Measurements from ENCODE around the gene DRAM1. TPM values are rescaled to one million over a fixed set of nuclear protein-coding genes. Genes with fewer than 3 reads are reported as not detected.
A peak's percentile ranks its signal among the peaks of the same experiment; 100 is the strongest.

DRAM1 gene
- total and polyA plus RNA-seq, 2 donors (not counting 1 experiment from before 2014, with no cell fraction given), result 2.1 to 10.2 TPM

- POLR2A ChIA-PET, result interaction anchor here (0.9 kb wide), 1 partner anchor 14 kb away, joined by 4 read pairs; no protein-coding TSS in a partner anchor
- intact Hi-C loops (cut with micrococcal nuclease), result no loop called here
- TF ChIP-seq CTCF (IDR thresholded peaks at IDR 0.05), result no peak
- TF ChIP-seq EZH2 (IDR thresholded peaks at IDR 0.05; ENCODE audit: borderline replicate concordance, insufficient read depth, low read depth, low read length, poor library complexity, severe bottlenecking), result no peak
Observed at GRCh38 chr12:101966496-101966895, 89.1 kb downstream of the DRAM1 start.

GRCh38 chr12:101967506-101967905 lies 90.1 kb downstream of the DRAM1 start:
- no peaks in the 10 kb centered on the region for H3K27me3 ChIP-seq (replicated peaks in 1 of 4; ENCODE audit: control extremely low read depth in 1 of 4, control insufficient read depth in 3 of 4, insufficient read depth in 4 of 4, low read length in 3 of 4)
- H3K4me1 ChIP-seq (ENCODE audit: control insufficient read depth in 2 of 2, insufficient read depth in 2 of 2, low read length in 2 of 2), result peaks cover 7 to 9% of the 10 kb centered on the region in 2 donors
- H3K4me2 ChIP-seq (replicated peaks; ENCODE audit: low read depth, low read length, poor library complexity, severe bottlenecking), result peak overlapping the region; percentile 23
- ATAC-seq (ENCODE audit: low read depth) (peak; percentile 28), DNase-seq (peak; percentile 35)
- H3K9me3 Mint-ChIP-seq (ENCODE audit: insufficient read depth), result no peaks in the 10 kb centered on the region
- no peak overlapping the region for H3K27ac ChIP-seq (ENCODE audit: low read length in 2 of 2)
- ChIA-PET POLR2A (interaction anchor here (0.6 to 0.8 kb wide), 2 partner anchors 94 to 129 kb away, joined by 3 to 6 read pairs; partner anchors contain the start of gene WASHC3), CTCF (interaction anchor here (0.9 to 1.2 kb wide), 3 partner anchors 28 to 735 kb away, joined by 3 to 4 read pairs (median 3); no protein-coding TSS in a partner anchor)
- H3K36me3 ChIP-seq (replicated peaks in 1 of 2; ENCODE audit: control extremely low read depth in 1 of 2, control insufficient read depth in 1 of 2, extremely low read depth in 1 of 2, insufficient read depth in 2 of 2, low read length in 1 of 2), result no peaks in the 10 kb centered on the region
- no peaks in the 10 kb centered on the region for H3K27me3 Mint-ChIP-seq
- no peak overlapping the region for H3K27ac Mint-ChIP-seq
- no peak overlapping the region for H3K4me3 ChIP-seq (ENCODE audit: control extremely low read depth in 1 of 5, extremely low read depth in 1 of 5, insufficient read depth in 1 of 5, low read depth in 2 of 5, low read length in 4 of 5)
- no peaks in the 10 kb centered on the region for H4K20me1 ChIP-seq (ENCODE audit: control insufficient read depth, insufficient read depth, low read length, poor library complexity, severe bottlenecking)
- H3K4me3 Mint-ChIP-seq, result peak overlapping the region; percentile 37
- no peak for TF ChIP-seq EZH2 (IDR thresholded peaks at IDR 0.05; ENCODE audit: borderline replicate concordance, insufficient read depth, low read depth, low read length, poor library complexity, severe bottlenecking)
- TF ChIP-seq CTCF (IDR thresholded peaks at IDR 0.05), result no peak
- no peaks in the 10 kb centered on the region for H3K79me2 ChIP-seq (ENCODE audit: control insufficient read depth, insufficient read depth, low read length)
- H3K9me3 ChIP-seq (ENCODE audit: control extremely low read depth in 1 of 3, control insufficient read depth in 2 of 3, insufficient read depth in 1 of 3, low read length in 2 of 3), result no peaks in the 10 kb centered on the region
- intact Hi-C loops (cut with micrococcal nuclease), result no loop called here
- 38% methylated on average over 1 of the region's 4 CpGs for WGBS (ENCODE audit: insufficient coverage)
- peak overlapping the region; percentile 4 for H3K9ac ChIP-seq (ENCODE audit: low read length)
- H2AFZ ChIP-seq (ENCODE audit: insufficient read depth, low read depth, low read length, poor library complexity, severe bottlenecking), result peak overlapping the region; percentile 44
- H3K4me1 Mint-ChIP-seq, result peaks cover 14% of the 10 kb centered on the region

More at GRCh38 chr12:101966496-101966895, 89.1 kb downstream of the DRAM1 start:
- ATAC-seq (ENCODE audit: low read depth) (no peak), DNase-seq (no peak)
- H3K4me3 ChIP-seq (ENCODE audit: control extremely low read depth in 1 of 5, extremely low read depth in 1 of 5, insufficient read depth in 1 of 5, low read depth in 2 of 5, low read length in 4 of 5), result no peak overlapping the region
- H3K27ac ChIP-seq (ENCODE audit: low read length in 2 of 2), result no peak overlapping the region
- H2AFZ ChIP-seq (ENCODE audit: insufficient read depth, low read depth, low read length, poor library complexity, severe bottlenecking), result no peak overlapping the region
- H3K4me1 ChIP-seq (ENCODE audit: control insufficient read depth in 2 of 2, insufficient read depth in 2 of 2, low read length in 2 of 2), result peaks cover 7 to 9% of the 10 kb centered on the region in 2 donors
- H3K79me2 ChIP-seq (ENCODE audit: control insufficient read depth, insufficient read depth, low read length), result no peaks in the 10 kb centered on the region
- Mint-ChIP-seq H3K27me3 (no peaks in the 10 kb centered on the region), H3K9me3 (ENCODE audit: insufficient read depth) (no peaks in the 10 kb centered on the region), H3K4me1 (peaks cover 14% of the 10 kb centered on the region), H3K4me3 (no peak overlapping the region), H3K27ac (no peak overlapping the region)
- no peaks in the 10 kb centered on the region for H3K27me3 ChIP-seq (replicated peaks in 1 of 4; ENCODE audit: control extremely low read depth in 1 of 4, control insufficient read depth in 3 of 4, insufficient read depth in 4 of 4, low read length in 3 of 4)
- no peaks in the 10 kb centered on the region for H3K36me3 ChIP-seq (replicated peaks in 1 of 2; ENCODE audit: control extremely low read depth in 1 of 2, control insufficient read depth in 1 of 2, extremely low read depth in 1 of 2, insufficient read depth in 2 of 2, low read length in 1 of 2)
- no peaks in the 10 kb centered on the region for H3K9me3 ChIP-seq (ENCODE audit: control extremely low read depth in 1 of 3, control insufficient read depth in 2 of 3, insufficient read depth in 1 of 3, low read length in 2 of 3)
- no peak overlapping the region for H3K9ac ChIP-seq (ENCODE audit: low read length)
- CTCF ChIA-PET, result interaction anchor here (0.9 to 1.2 kb wide), 2 partner anchors 27 to 30 kb away, joined by 3 to 4 read pairs; no protein-coding TSS in a partner anchor
- H3K4me2 ChIP-seq (replicated peaks; ENCODE audit: low read depth, low read length, poor library complexity, severe bottlenecking), result no peak overlapping the region
- H4K20me1 ChIP-seq (ENCODE audit: control insufficient read depth, insufficient read depth, low read length, poor library complexity, severe bottlenecking), result no peaks in the 10 kb centered on the region
- no CpG with 5 or more reads among the region's 1 CpG for WGBS (ENCODE audit: insufficient coverage)

Data from B cell (primary cell).